Neural progenitor cell (in vitro differentiated cells): ENCODE data around the gene ABHD5. TPM values are rescaled to one million over a fixed set of nuclear protein-coding genes. Genes with fewer than 3 reads are reported as not detected.
A peak's percentile ranks its signal among the peaks of the same experiment; 100 is the strongest.

Source experiments
- DNase-seq: peaks from one replicate; pipeline ENCODE4 v3.0.0-alpha.2; 2016; ENCODE audit warnings: low spot score
- H2AFZ ChIP-seq: fragments of 200-600 bp; sonication (generic); replicated peaks from 2 replicates; pipeline ENCODE4 v1.6.1; 2016; ENCODE audit warnings: antibody characterized with exemption
- H3F3A ChIP-seq: fragments of 200-600 bp; sonication (generic); 2 replicates; pipeline ENCODE4 v1.6.1; 2016; ENCODE audit warnings: antibody characterized with exemption, low read depth
- H3K27ac ChIP-seq: fragments of 200-600 bp; sonication (generic); 2 replicates; pipeline ENCODE4 v1.5.1; 2016; ENCODE audit warnings: mild to moderate bottlenecking
- H3K27me3 ChIP-seq: fragments of 200-600 bp; sonication (generic); 2 replicates; pipeline ENCODE4 v1.6.1; 2016; ENCODE audit warnings: mild to moderate bottlenecking, moderate library complexity
- H3K36me3 ChIP-seq: fragments of 200-600 bp; sonication (generic); 2 replicates; pipeline ENCODE4 v1.5.1; 2016
- H3K4me1 ChIP-seq: fragments of 200-600 bp; sonication (generic); 2 replicates; pipeline ENCODE4 v1.6.1; 2016; ENCODE audit warnings: mixed run types
- H3K4me2 ChIP-seq: fragments of 200-600 bp; sonication (generic); 2 replicates; pipeline ENCODE4 v1.6.1; 2016
- H3K4me3 ChIP-seq: fragments of 200-600 bp; sonication (generic); 2 replicates; pipeline ENCODE4 v1.5.1; 2016
- H3K79me2 ChIP-seq: fragments of 200-600 bp; sonication (generic); 2 replicates; pipeline ENCODE4 v1.6.1; 2016; ENCODE audit warnings: low read depth
- H3K9ac ChIP-seq: fragments of 200-600 bp; sonication (generic); 2 replicates; pipeline ENCODE4 v1.6.1; 2016
- H3K9me3 ChIP-seq: fragments of 200-600 bp; sonication (generic); 2 replicates; pipeline ENCODE4 v1.5.1; 2016; ENCODE audit warnings: low read depth
- H4K20me1 ChIP-seq: fragments of 200-600 bp; sonication (generic); 2 replicates; pipeline ENCODE4 v1.6.1; 2016; ENCODE audit warnings: low read depth
- H3K27ac Mint-ChIP-seq: 3 replicates; pipeline ENCODE4 v1.8.0; 2021; ENCODE audit warnings: mixed read lengths
- H3K27me3 Mint-ChIP-seq: 2 replicates; pipeline ENCODE4 v1.8.0; 2022; ENCODE audit warnings: low read depth, mild to moderate bottlenecking, inconsistent platforms, moderate library complexity, mixed read lengths; ENCODE audit not compliant: insufficient read depth
- H3K36me3 Mint-ChIP-seq: 3 replicates; pipeline ENCODE4 v1.8.0; 2021; ENCODE audit warnings: mixed read lengths
- H3K4me1 Mint-ChIP-seq: 3 replicates; pipeline ENCODE4 v1.8.0; 2021; ENCODE audit warnings: mixed read lengths
- H3K4me3 Mint-ChIP-seq: 3 replicates; pipeline ENCODE4 v1.8.0; 2021; ENCODE audit warnings: mild to moderate bottlenecking, moderate library complexity, mixed read lengths
- H3K9me3 Mint-ChIP-seq: 3 replicates; pipeline ENCODE4 v1.8.0; 2020; ENCODE audit warnings: mixed read lengths
- CTCF ChIP-seq: fragments of 200-600 bp; sonication (generic); IDR thresholded peaks from 2 replicates; pipeline ENCODE4 v1.5.1; 2017; ENCODE audit warnings: antibody characterized with exemption, mild to moderate bottlenecking
- EZH2 ChIP-seq: fragments of 200-600 bp; sonication (generic); IDR thresholded peaks from 2 replicates; pipeline ENCODE4 v1.6.1; 2017; ENCODE audit warnings: antibody characterized with exemption, mild to moderate bottlenecking, moderate library complexity
- EZH2phosphoT487 ChIP-seq: fragments of 200-600 bp; sonication (generic); IDR thresholded peaks from 2 replicates; pipeline ENCODE4 v1.6.1; 2017; ENCODE audit warnings: antibody characterized with exemption
- total RNA-seq: library from RNA; depleted of rRNA; stranded (reverse); fragments of >200 nt; gene quantifications from 2 replicates; pipeline ENCODE4 v1.2.3, GENCODE V29; 2015; ENCODE audit warnings: low replicate concordance

The ABHD5 gene
- 8.7 and 9.1 TPM in 2 replicates for total RNA-seq

DNA sequence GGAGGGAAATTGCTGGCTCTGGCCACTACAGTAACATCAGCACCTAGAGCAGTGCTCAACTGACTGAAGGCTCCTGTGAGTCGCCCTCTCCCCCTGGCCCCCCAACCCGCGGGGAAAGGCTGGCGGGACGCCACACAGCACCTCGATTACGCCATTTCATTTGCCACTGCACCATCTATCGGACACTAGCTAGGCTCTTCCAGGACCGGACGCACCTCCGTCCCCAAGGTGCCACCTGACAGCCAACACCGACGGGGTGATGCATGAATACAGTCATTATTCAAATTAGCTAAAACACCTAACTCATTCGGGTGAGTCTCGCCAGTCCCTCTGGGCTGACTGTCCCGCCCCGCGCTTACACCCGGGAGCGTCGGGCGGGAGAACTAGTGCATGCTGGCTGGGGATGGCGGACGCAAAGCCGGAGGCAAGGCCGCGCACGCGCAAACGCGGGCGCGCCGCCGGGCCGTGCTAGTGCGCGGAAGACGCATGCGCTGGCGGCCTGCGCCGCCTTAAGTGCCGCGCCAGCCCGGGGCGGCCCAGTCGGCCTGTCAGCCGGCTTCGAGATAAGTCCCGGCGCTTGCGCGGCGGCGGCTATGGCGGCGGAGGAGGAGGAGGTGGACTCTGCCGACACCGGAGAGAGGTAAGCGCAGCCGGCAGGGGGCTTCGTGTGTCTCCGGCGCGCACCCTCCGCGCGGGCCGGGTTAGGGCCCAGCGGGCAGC is at the start of gene ABHD5:
Gene ABHD5 (plus strand): TSS at position 539 of the 720 bp plus-strand sequence. CDS start 55 bp downstream, at position 594.
- TF ChIP-seq EZH2 (no peak), CTCF (peak; percentile 28), EZH2phosphoT487 (no peak)
- H3K4me2 ChIP-seq, result peak within 1 kb of the TSS; percentile 78
- peak; percentile 99 for DNase-seq
- Mint-ChIP-seq H3K9me3 (peaks cover 2% of the 10 kb centered on the region), H3K4me3 (peak within 1 kb of the TSS; percentile 94), H3K36me3 (peaks cover 3% of the 10 kb centered on the region), H3K4me1 (peaks cover 12% of the 10 kb centered on the region), H3K27ac (peak within 1 kb of the TSS; percentile 77), H3K27me3 (no peaks in the 10 kb centered on the region)
- no peaks in the 10 kb centered on the region for H4K20me1 ChIP-seq
- H3K9ac ChIP-seq, result peak within 1 kb of the TSS; percentile 62
- peak within 1 kb of the TSS; percentile 96 for H3K4me3 ChIP-seq
- H3K36me3 ChIP-seq, result no peaks in the 10 kb centered on the region
- H3K9me3 ChIP-seq, result no peaks in the 10 kb centered on the region
- H3K4me1 ChIP-seq, result peaks cover 13% of the 10 kb centered on the region
- no peaks in the 10 kb centered on the region for H3K27me3 ChIP-seq
- peaks cover 38% of the 10 kb centered on the region for H3F3A ChIP-seq
- peaks cover 40% of the 10 kb centered on the region for H3K79me2 ChIP-seq
- H3K27ac ChIP-seq, result peak within 1 kb of the TSS; percentile 21
- H2AFZ ChIP-seq, result peak within 1 kb of the TSS; percentile 96

- no peak for DNase-seq
- Mint-ChIP-seq H3K27me3 (no peaks in the 10 kb centered on the region), H3K27ac (no peak overlapping the region), H3K9me3 (no peaks in the 10 kb centered on the region), H3K4me1 (peaks cover 17% of the 10 kb centered on the region), H3K36me3 (no peaks in the 10 kb centered on the region), H3K4me3 (no peak overlapping the region)
- H3K4me3 ChIP-seq, result no peak overlapping the region
- H4K20me1 ChIP-seq, result no peaks in the 10 kb centered on the region
- no peaks in the 10 kb centered on the region for H3K27me3 ChIP-seq
- H3K4me1 ChIP-seq, result no peaks in the 10 kb centered on the region
- no peak overlapping the region for H3K9ac ChIP-seq
- no peaks in the 10 kb centered on the region for H3F3A ChIP-seq
- no peaks in the 10 kb centered on the region for H3K9me3 ChIP-seq
- TF ChIP-seq EZH2 (no peak), CTCF (no peak), EZH2phosphoT487 (no peak)
- H3K79me2 ChIP-seq, result no peaks in the 10 kb centered on the region
- H3K27ac ChIP-seq, result no peak overlapping the region
- no peaks in the 10 kb centered on the region for H3K36me3 ChIP-seq
- H3K4me2 ChIP-seq, result no peak overlapping the region
- H2AFZ ChIP-seq, result no peak overlapping the region
These were observed 49.2 kb upstream of the ABHD5 start for GRCh38 chr3:43641306-43642114.

DNA sequence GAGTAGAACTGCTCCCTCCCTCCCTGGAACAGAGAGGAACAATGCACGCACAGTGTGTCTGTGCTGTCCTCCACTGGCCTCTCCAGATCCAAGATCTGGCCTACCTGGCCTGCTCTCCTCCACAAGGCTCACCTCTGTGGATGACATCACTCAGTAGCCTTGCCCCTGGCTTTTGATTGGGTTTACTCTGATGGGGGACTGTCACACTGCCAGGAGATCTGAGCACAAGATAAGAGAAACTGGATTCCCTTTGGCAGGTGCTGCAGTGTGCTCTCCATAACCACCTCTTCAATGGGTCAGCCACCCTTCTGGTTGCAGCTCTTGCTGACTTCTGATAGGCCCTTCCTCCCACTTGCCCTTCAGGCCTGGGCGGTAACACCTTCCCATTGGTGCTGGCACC is 46.3 kb upstream of the ABHD5 start:
- Histone ChIP-seq H3K4me2 (no peak overlapping the region), H3K27ac (no peak overlapping the region), H3K4me1 (peaks cover 3% of the 10 kb centered on the region), H4K20me1 (no peaks in the 10 kb centered on the region), H3K79me2 (no peaks in the 10 kb centered on the region), H3K36me3 (no peaks in the 10 kb centered on the region), H3K9ac (no peak overlapping the region), H2AFZ (no peak overlapping the region), H3K27me3 (no peaks in the 10 kb centered on the region), H3F3A (no peaks in the 10 kb centered on the region), H3K9me3 (no peaks in the 10 kb centered on the region), H3K4me3 (no peak overlapping the region)
- Mint-ChIP-seq H3K4me1 (peaks cover 15% of the 10 kb centered on the region), H3K27me3 (no peaks in the 10 kb centered on the region), H3K27ac (no peak overlapping the region), H3K4me3 (no peak overlapping the region), H3K9me3 (no peaks in the 10 kb centered on the region), H3K36me3 (no peaks in the 10 kb centered on the region)
- no peak for TF ChIP-seq EZH2phosphoT487
- TF ChIP-seq CTCF, result no peak
- no peak for DNase-seq
